Caco-2 (cell line): ENCODE measurements around the gene CAPN15. TPM values are rescaled to one million over a fixed set of nuclear protein-coding genes. Genes with fewer than 3 reads are reported as not detected.

ENCODE experiments used
- BruUV-seq: library from RNA; stranded (reverse); fragments of 400-500 nt; replicated peaks from 2 replicates; lab custom pipeline; 2021; lab: Mats Ljungman, UMichigan
- CTCF ChIA-PET: fragments of 300-600 bp; sonication (Branson Sonifier 250); formaldehyde crosslinking; loops from one replicate; lab custom pipeline; 2022; ENCODE audit warnings: antibody characterized with exemption; lab: Charles Lee
- POLR2A ChIA-PET: fragments of 300-600 bp; sonication (Branson Sonifier 250); formaldehyde crosslinking; loops from one replicate; lab custom pipeline; 2022; ENCODE audit warnings: antibody characterized with exemption; lab: Charles Lee
- DNase-seq, 2 experiments: peaks; one replicate each; pipeline versions ENCODE4 v3.0.0 to v3.0.0-alpha.2; 2020 to 2022
- H3K27me3 ChIP-seq: replicated peaks from 2 replicates; pipeline ENCODE4 v1.6.0; 2011; ENCODE audit warnings: low read length; ENCODE audit not compliant: control insufficient read depth, insufficient read depth
- H3K36me3 ChIP-seq: 2 replicates; pipeline ENCODE4 v1.5.1; 2011; ENCODE audit warnings: low read length; ENCODE audit not compliant: control insufficient read depth, insufficient read depth
- H3K4me1 ChIP-seq: fragments of 250-450 bp; sonication (Bioruptor Pico); 2 replicates; pipeline ENCODE4 v1.5.1; 2020; ENCODE audit warnings: mild to moderate bottlenecking
- H3K4me3 ChIP-seq: 2 replicates; pipeline ENCODE4 v1.5.1; 2011; ENCODE audit warnings: low read depth, mild to moderate bottlenecking, control low read depth, low read length
- H3K9me3 ChIP-seq: fragments of 250-450 bp; sonication (Bioruptor Pico); 2 replicates; pipeline ENCODE4 v1.5.1; 2020; ENCODE audit warnings: mild to moderate bottlenecking, moderate library complexity
- H3K27ac Mint-ChIP-seq: one replicate; pipeline ENCODE4 v1.8.0; 2022; ENCODE audit warnings: mixed read lengths; ENCODE audit not compliant: unreplicated experiment
- H3K27me3 Mint-ChIP-seq: one replicate; pipeline ENCODE4 v1.8.0; 2022; ENCODE audit warnings: mixed read lengths; ENCODE audit not compliant: insufficient read depth, unreplicated experiment
- H3K36me3 Mint-ChIP-seq: one replicate; pipeline ENCODE4 v1.8.0; 2022; ENCODE audit warnings: mild to moderate bottlenecking, mixed read lengths; ENCODE audit not compliant: insufficient read depth, unreplicated experiment
- H3K4me1 Mint-ChIP-seq: one replicate; pipeline ENCODE4 v1.8.0; 2022; ENCODE audit warnings: low read depth, mixed read lengths; ENCODE audit not compliant: unreplicated experiment
- H3K4me3 Mint-ChIP-seq: one replicate; pipeline ENCODE4 v1.8.0; 2022; ENCODE audit warnings: mild to moderate bottlenecking, moderate library complexity, mixed read lengths; ENCODE audit not compliant: unreplicated experiment
- H3K9me3 Mint-ChIP-seq: one replicate; pipeline ENCODE4 v1.8.0; 2022; ENCODE audit warnings: mixed read lengths; ENCODE audit not compliant: unreplicated experiment
- CTCF ChIP-seq, 2 experiments: fragments of 200-600 bp in 1 of 2; IDR thresholded peaks; 1 replicate in 1 of 2; 2 replicates in 1 of 2; pipeline versions ENCODE4 v1.5.1 to v1.8.0; 2011 to 2022; ENCODE audit warnings: antibody characterized with exemption in 1 of 2, control low read depth in 1 of 2, inconsistent platforms in 1 of 2, low read depth in 1 of 2, low read length in 1 of 2, mild to moderate bottlenecking in 1 of 2, moderate library complexity in 1 of 2; ENCODE audit not compliant: insufficient read depth in 1 of 2, severe bottlenecking in 1 of 2, unreplicated experiment in 1 of 2
- intact Hi-C: fragments of 100-400 bp; cut with micrococcal nuclease; formaldehyde crosslinking; loops from one replicate; pipeline ENCODE4 v1.10.0; 2022; ENCODE audit not compliant: unreplicated experiment
- total RNA-seq: library from RNA; stranded (reverse); gene quantifications from 2 replicates; pipeline ENCODE4 v1.2.3, GENCODE V29; 2022

Gene CAPN15
- total RNA-seq, 1 experiment from 2014 or later = 85.3 TPM

GRCh38 chr16:519425-519824, 8.1 kb upstream of the CAPN15 start:
- no peak overlapping the region for H3K4me3 Mint-ChIP-seq
- Histone ChIP-seq H3K4me1 (no peaks in the 10 kb centered on the region), H3K27me3 (no peaks in the 10 kb centered on the region), H3K4me3 (no peak overlapping the region), H3K9me3 (no peaks in the 10 kb centered on the region), H3K36me3 (no peaks in the 10 kb centered on the region)
- POLR2A ChIA-PET = no interaction called here
- no peaks in the 10 kb centered on the region for H3K27me3 Mint-ChIP-seq
- H3K36me3 Mint-ChIP-seq = peaks cover 30% of the 10 kb centered on the region
- no peaks in the 10 kb centered on the region for H3K9me3 Mint-ChIP-seq
- TF ChIP-seq CTCF (IDR thresholded peaks at IDR 0.05; ENCODE audit: insufficient read depth in 1 of 2, low read depth in 1 of 2, low read length in 1 of 2, severe bottlenecking in 1 of 2, unreplicated experiment in 1 of 2) = no peak
- H3K4me1 Mint-ChIP-seq = no peaks in the 10 kb centered on the region
- no peak for DNase-seq
- CTCF ChIA-PET = no interaction called here
- no peak overlapping the region for H3K27ac Mint-ChIP-seq
- BruUV-seq = no TSS peak
- intact Hi-C loops = no loop called here

- no peaks in the 10 kb centered on the region for H3K4me1 ChIP-seq
- H3K36me3 ChIP-seq = no peaks in the 10 kb centered on the region
- no peaks in the 10 kb centered on the region for H3K27me3 Mint-ChIP-seq
- H3K27ac Mint-ChIP-seq = no peak overlapping the region
- no peak overlapping the region for H3K4me3 Mint-ChIP-seq
- TF ChIP-seq CTCF (IDR thresholded peaks at IDR 0.05; ENCODE audit: insufficient read depth in 1 of 2, low read depth in 1 of 2, low read length in 1 of 2, severe bottlenecking in 1 of 2, unreplicated experiment in 1 of 2) = no peak
- CTCF ChIA-PET = no interaction called here
- no TSS peak for BruUV-seq
- intact Hi-C loops = no loop called here
- H3K36me3 Mint-ChIP-seq = peaks cover 26% of the 10 kb centered on the region
- no peaks in the 10 kb centered on the region for H3K27me3 ChIP-seq
- no peaks in the 10 kb centered on the region for H3K9me3 ChIP-seq
- no peak overlapping the region for H3K4me3 ChIP-seq
- no peaks in the 10 kb centered on the region for H3K9me3 Mint-ChIP-seq
- POLR2A ChIA-PET = no interaction called here
- no peaks in the 10 kb centered on the region for H3K4me1 Mint-ChIP-seq
- DNase-seq = no peak
Measured at GRCh38 chr16:519841-520687, 7.4 kb upstream of the CAPN15 start.

- Histone ChIP-seq H3K36me3 (0 out of 2 replicates have a peak, but pooled peaks cover under 1% of the 10 kb centered on the region), H3K4me3 (no peak overlapping the region)
- BruUV-seq = TSS peak; percentile 27
Measured at GRCh38 chr16:520847-521246, 6.7 kb upstream of the CAPN15 start.

More at GRCh38 chr16:520847-521246, 6.7 kb upstream of the CAPN15 start:
- Histone ChIP-seq H3K9me3 (no peaks in the 10 kb centered on the region), H3K27me3 (no peaks in the 10 kb centered on the region), H3K4me1 (peaks cover 4% of the 10 kb centered on the region)
- H3K27me3 Mint-ChIP-seq = no peaks in the 10 kb centered on the region
- no peak for DNase-seq
- TF ChIP-seq CTCF (IDR thresholded peaks at IDR 0.05; ENCODE audit: insufficient read depth in 1 of 2, low read depth in 1 of 2, low read length in 1 of 2, severe bottlenecking in 1 of 2, unreplicated experiment in 1 of 2) = no peak
- intact Hi-C loops = no loop called here
- no peak overlapping the region for H3K4me3 Mint-ChIP-seq
- no peaks in the 10 kb centered on the region for H3K9me3 Mint-ChIP-seq
- no peaks in the 10 kb centered on the region for H3K4me1 Mint-ChIP-seq
- ChIA-PET CTCF (no interaction called here), POLR2A (no interaction called here)
- H3K36me3 Mint-ChIP-seq = peaks cover 34% of the 10 kb centered on the region
- no peak overlapping the region for H3K27ac Mint-ChIP-seq
